GOT3 (cell line): ENCODE measurements around the gene TEX48.

Source experiments
- DNase-seq: peaks from one replicate; lab custom pipeline; 2025; ENCODE audit warnings: mixed read lengths; lab: John Stamatoyannopoulos, UW

Gene TEX48

GRCh38 chr9:114621561-114621960 is 60.4 kb downstream of the TEX48 start:
- DNase-seq = no peak

- DNase-seq = no peak
Measured at GRCh38 chr9:114619191-114619761, 62.7 kb downstream of the TEX48 start.

GRCh38 chr9:114616684-114617520 is 65.1 kb downstream of the TEX48 start:
- no peak for DNase-seq
